ENCODE measurements around the gene FBXO24.

Gene FBXO24

DNA sequence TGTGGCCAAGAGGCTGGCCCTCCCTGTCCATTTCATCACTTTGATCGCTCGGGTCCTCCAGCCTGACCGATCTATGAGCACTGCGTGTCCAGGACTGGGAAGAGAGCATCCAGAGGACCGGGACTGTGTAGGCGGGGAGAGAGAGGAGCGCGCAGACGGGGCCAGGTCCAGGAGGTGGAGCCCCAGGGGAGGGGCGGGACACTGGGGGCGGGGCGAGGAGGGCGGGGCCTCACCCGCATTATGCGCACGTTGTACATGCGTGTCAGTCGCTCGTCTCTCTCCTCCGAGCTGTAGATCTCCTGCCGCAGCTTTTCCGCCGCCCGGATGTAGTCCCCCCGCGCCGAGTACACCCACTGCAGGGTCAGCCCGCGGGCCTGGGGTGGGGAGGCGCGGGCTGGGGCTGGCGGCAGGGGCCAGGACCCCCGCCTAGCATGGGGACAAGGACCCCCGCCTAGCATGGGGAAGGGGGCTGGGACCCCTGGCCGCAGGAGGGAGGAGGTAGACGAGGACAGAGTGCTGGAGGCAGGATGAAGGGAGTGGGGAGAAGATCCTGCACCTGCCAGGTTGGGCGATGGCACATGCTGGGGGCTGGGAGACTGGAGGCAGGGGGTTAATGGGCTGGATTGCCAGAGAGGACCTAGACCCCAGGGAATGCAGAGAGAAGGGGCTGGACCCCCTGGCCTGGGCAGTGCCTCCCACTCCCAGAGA, 40.6 kb downstream of the FBXO24 start:
- no peak for DNase-seq (ENCODE audit: low read depth, low spot score)
- ChIA-PET CTCF (interaction anchor here (0.9 to 1.9 kb wide), 4 partner anchors 13 to 225 kb away, joined by 3 to 10 read pairs (median 4); partner anchors contain the start of genes MOSPD3 and SLC12A9), POLR2A (interaction anchor here (0.6 kb wide), 1 partner anchor 529 kb away, joined by 3 read pairs; no protein-coding TSS in a partner anchor)
- TF ChIP-seq, protein P1, sequence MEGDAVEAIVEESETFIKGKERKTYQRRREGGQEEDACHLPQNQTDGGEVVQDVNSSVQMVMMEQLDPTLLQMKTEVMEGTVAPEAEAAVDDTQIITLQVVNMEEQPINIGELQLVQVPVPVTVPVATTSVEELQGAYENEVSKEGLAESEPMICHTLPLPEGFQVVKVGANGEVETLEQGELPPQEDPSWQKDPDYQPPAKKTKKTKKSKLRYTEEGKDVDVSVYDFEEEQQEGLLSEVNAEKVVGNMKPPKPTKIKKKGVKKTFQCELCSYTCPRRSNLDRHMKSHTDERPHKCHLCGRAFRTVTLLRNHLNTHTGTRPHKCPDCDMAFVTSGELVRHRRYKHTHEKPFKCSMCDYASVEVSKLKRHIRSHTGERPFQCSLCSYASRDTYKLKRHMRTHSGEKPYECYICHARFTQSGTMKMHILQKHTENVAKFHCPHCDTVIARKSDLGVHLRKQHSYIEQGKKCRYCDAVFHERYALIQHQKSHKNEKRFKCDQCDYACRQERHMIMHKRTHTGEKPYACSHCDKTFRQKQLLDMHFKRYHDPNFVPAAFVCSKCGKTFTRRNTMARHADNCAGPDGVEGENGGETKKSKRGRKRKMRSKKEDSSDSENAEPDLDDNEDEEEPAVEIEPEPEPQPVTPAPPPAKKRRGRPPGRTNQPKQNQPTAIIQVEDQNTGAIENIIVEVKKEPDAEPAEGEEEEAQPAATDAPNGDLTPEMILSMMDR (IDR thresholded peaks at IDR 0.05; ENCODE audit: insufficient read depth, low read length, missing control alignments), result no peak
- peak overlapping the region; percentile 53 for H3K4me3 ChIP-seq (ENCODE audit: low read depth, low read length)

DNA sequence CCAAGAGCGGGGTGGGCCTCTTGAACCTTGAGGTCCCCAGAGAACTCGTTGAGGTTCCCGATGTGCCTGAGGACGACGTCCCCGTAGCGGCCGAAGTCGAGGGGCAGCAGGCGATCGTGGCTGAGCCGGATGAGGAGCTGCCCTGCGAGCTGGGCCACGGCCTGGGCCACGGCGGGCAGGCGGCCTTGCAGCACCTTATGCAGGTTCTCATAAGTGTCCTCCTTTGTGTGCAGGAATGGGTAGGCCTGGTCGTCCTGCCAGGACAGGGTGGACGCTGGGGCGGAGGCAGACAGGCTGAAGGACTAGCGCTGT, 41.1 kb downstream of the FBXO24 start:
- CTCF ChIA-PET, result interaction anchor here (1.1 kb wide), 1 partner anchor 66 kb away, joined by 4 read pairs; no protein-coding TSS in a partner anchor
- POLR2A ChIA-PET, result no interaction called here
- TF ChIP-seq, protein P1 (IDR thresholded peaks at IDR 0.05; ENCODE audit: insufficient read depth, low read length, missing control alignments), result no peak
- no peak overlapping the region for H3K4me3 ChIP-seq (ENCODE audit: low read depth, low read length)
- no peak for DNase-seq (ENCODE audit: low read depth, low spot score)

DNA sequence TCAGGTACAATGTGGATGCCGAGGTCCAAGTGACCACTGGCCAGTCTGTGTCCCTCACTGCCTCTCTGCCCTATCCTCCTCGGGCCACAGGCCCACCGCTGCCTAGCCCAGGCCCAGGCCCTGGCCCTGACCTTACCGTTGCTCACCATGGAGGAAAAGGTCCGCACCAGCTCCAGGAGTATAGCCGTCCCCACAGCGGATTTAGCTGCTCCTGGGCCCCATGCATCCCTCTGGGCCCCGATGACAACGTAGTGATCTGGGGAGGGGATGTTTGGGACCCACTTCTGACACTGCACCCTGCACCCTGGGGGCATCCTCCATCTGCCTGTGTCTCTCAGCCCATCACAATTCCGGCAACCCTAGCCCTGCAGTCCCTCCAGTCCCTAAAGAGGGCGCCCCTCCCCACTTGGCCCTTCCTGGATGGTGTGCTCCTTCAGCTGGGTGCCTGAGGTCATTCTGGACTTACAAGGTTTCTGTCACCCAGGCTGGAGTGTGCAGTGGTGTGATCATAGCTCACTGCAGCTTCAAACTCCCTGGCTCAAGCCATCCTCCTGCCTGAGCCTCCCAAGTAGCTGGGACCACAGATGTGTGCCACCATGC, 43.1 kb downstream of the FBXO24 start:
- ChIA-PET CTCF (interaction anchor here (0.6 to 2.3 kb wide), 6 partner anchors 9 to 147 kb away, joined by 3 to 7 read pairs (median 5); no protein-coding TSS in a partner anchor), POLR2A (no interaction called here)
- H3K4me3 ChIP-seq (ENCODE audit: low read depth, low read length), result no peak overlapping the region
- TF ChIP-seq, protein P1 (IDR thresholded peaks at IDR 0.05; ENCODE audit: insufficient read depth, low read length, missing control alignments), result peak; percentile 39
- DNase-seq (ENCODE audit: low read depth, low spot score), result no peak

DNA sequence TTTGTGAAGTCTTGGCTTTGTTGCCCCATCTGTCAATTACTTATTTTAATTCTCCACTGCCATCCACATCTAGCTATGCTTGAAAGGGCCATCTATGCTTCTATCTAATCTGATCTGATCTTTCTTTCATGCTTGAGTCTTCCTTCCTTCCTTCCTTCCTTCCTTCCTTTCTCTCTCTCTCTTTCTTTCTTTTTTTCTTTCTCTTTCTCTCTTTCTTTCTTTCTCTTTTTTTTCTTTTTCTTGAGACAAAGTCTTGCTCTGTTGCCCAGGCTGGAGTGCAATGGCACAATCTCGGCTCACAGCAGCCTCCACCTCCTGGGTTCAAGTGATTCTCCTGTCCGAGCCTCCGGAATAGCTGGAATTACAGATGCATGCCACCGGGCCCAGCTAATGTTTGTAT, 43.9 kb downstream of the FBXO24 start:
- CTCF ChIA-PET, result interaction anchor here (0.8 to 2.3 kb wide), 5 partner anchors 10 to 148 kb away, joined by 3 to 7 read pairs (median 7); no protein-coding TSS in a partner anchor
- TF ChIP-seq, protein P1 (IDR thresholded peaks at IDR 0.05; ENCODE audit: insufficient read depth, low read length, missing control alignments), result no peak
- POLR2A ChIA-PET, result no interaction called here
- no peak for DNase-seq (ENCODE audit: low read depth, low spot score)
- no peak overlapping the region for H3K4me3 ChIP-seq (ENCODE audit: low read depth, low read length)

DNA sequence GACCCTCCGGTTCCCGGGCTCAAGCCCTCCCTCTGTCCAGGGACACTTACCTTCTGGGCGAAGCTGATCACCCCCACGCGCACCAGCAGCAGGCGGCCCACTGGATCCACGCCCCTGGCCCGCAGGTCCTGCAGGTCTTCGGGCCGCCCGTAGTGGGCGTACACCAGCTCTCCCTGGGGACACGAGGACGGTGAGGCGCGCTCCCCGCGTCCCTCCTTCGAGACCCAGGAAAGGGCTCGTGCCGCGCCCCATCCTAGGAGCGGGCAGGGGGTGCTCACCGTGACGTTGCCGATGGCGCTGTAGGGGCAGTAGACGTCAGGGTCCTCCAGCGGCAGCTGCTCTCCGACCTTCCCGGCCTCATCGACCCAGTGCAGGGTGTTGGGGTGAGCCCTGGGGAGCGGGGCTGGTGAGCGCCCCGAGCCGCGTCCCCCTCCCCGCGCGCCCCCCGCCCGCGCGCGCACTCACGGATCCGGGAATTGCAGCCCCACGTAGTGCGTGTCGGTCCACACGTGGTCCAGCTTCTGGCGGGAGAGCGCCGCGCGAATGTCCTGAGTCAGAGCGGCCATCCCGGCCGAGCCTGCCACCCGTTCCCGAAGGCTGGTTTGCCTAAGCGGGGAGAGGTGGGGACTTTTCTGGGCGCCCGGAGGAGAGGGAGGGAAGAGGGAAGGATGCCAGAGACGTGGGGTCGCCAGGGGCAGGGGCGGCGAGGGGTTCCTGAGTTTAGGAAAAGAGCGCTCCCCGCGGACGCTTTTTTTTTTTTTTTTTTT, 47.0 kb downstream of the FBXO24 start:
- CTCF ChIA-PET, result interaction anchor here (0.9 to 1.4 kb wide), 11 partner anchors 13 to 164 kb away, joined by 3 to 8 read pairs (median 3); partner anchors contain the start of genes FBXO24 and GNB2
- POLR2A ChIA-PET, result interaction anchor here (0.6 to 0.8 kb wide), 2 partner anchors 15 to 30 kb away, joined by 3 read pairs; no protein-coding TSS in a partner anchor
- TF ChIP-seq, protein P1 (IDR thresholded peaks at IDR 0.05; ENCODE audit: insufficient read depth, low read length, missing control alignments), result peak; percentile 45
- DNase-seq (ENCODE audit: low read depth, low spot score), result no peak
- peak overlapping the region; percentile 53 for H3K4me3 ChIP-seq (ENCODE audit: low read depth, low read length)

Data from AG04449 (cell line).